IMR-90 (cell line): ENCODE measurements around the gene FAM20A. TPM values are rescaled to one million over a fixed set of nuclear protein-coding genes. Genes with fewer than 3 reads are reported as not detected.

ENCODE experiments used
- ATAC-seq: fragments of 200-7000 bp; cut with Tn5 transposase; 2 replicates; pipeline ENCODE4 v1.9.1; 2020; ENCODE audit warnings: low read depth, mild to moderate bottlenecking, moderate library complexity
- BruUV-seq: library from RNA; stranded (reverse); fragments of 400-500 nt; replicated peaks from 2 replicates; lab custom pipeline; 2021; lab: Mats Ljungman, UMichigan
- CTCF ChIA-PET: fragments of 300-600 bp; formaldehyde crosslinking; extraction: SDS; loops from one replicate; lab custom pipeline; 2021; ENCODE audit warnings: antibody characterized with exemption; lab: Yijun Ruan, JAX
- POLR2A ChIA-PET: fragments of 300-600 bp; sonication (Branson Sonifier 250); formaldehyde crosslinking; loops from one replicate; lab custom pipeline; 2022; ENCODE audit warnings: antibody characterized with exemption; ENCODE audit not compliant: unreplicated experiment; lab: Charles Lee
- DNase-seq: peaks from one replicate; pipeline ENCODE4 v3.0.0; 2013
- H2AFZ ChIP-seq: replicated peaks from 2 replicates; pipeline ENCODE3; 2013; ENCODE audit warnings: low read length, mild to moderate bottlenecking; ENCODE audit not compliant: poor library complexity
- H2AK5ac ChIP-seq: 2 replicates; pipeline ENCODE4 v1.6.1; 2013; ENCODE audit warnings: low read depth, low read length, inconsistent platforms
- H2AK9ac ChIP-seq: replicated peaks from 2 replicates; pipeline ENCODE3; 2013; ENCODE audit warnings: mild to moderate bottlenecking, low read depth, low read length, moderate library complexity; ENCODE audit not compliant: poor library complexity
- H2BK120ac ChIP-seq: 2 replicates; pipeline ENCODE4 v1.6.1; 2013; ENCODE audit warnings: low read depth, low read length, inconsistent platforms
- H2BK15ac ChIP-seq: 3 replicates; pipeline ENCODE4 v1.6.1; 2013; ENCODE audit warnings: low read depth, low read length, inconsistent platforms
- H2BK20ac ChIP-seq: 2 replicates; pipeline ENCODE4 v1.6.1; 2013; ENCODE audit warnings: low read depth, mild to moderate bottlenecking, inconsistent platforms, low read length, moderate library complexity
- H2BK5ac ChIP-seq: 2 replicates; pipeline ENCODE4 v1.6.1; 2013; ENCODE audit warnings: mild to moderate bottlenecking, low read depth, low read length, inconsistent platforms; ENCODE audit not compliant: poor library complexity, severe bottlenecking
- H3K14ac ChIP-seq: replicated peaks from 2 replicates; pipeline ENCODE4 v1.6.1; 2013; ENCODE audit warnings: low read depth, low read length, inconsistent platforms
- H3K18ac ChIP-seq: 2 replicates; pipeline ENCODE4 v1.6.1; 2013; ENCODE audit warnings: low read depth, low read length, control low read depth
- H3K23ac ChIP-seq: 2 replicates; pipeline ENCODE4 v1.6.1; 2013; ENCODE audit warnings: low read depth, low read length, inconsistent platforms
- H3K27ac ChIP-seq: 2 replicates; pipeline ENCODE4 v1.5.1; 2013; ENCODE audit warnings: mild to moderate bottlenecking, control low read depth, low read length; ENCODE audit not compliant: insufficient read depth
- H3K27me3 ChIP-seq: 2 replicates; pipeline ENCODE4 v1.6.1; 2013; ENCODE audit warnings: low read length; ENCODE audit not compliant: control insufficient read depth, insufficient read depth
- H3K36me3 ChIP-seq: 2 replicates; pipeline ENCODE4 v1.6.1; 2013; ENCODE audit warnings: low read length, mixed read lengths; ENCODE audit not compliant: control insufficient read depth, insufficient read depth
- H3K4ac ChIP-seq: 2 replicates; pipeline ENCODE4 v1.6.1; 2013; ENCODE audit warnings: low read depth, low read length, inconsistent platforms
- H3K4me1 ChIP-seq: 2 replicates; pipeline ENCODE4 v1.6.1; 2013; ENCODE audit warnings: low read length, mixed read lengths; ENCODE audit not compliant: control insufficient read depth, insufficient read depth
- H3K4me2 ChIP-seq: 2 replicates; pipeline ENCODE4 v1.6.1; 2013; ENCODE audit warnings: low read depth, mild to moderate bottlenecking, control low read depth, low read length, moderate library complexity
- H3K4me3 ChIP-seq: 2 replicates; pipeline ENCODE4 v1.5.1; 2013; ENCODE audit warnings: low read depth, mild to moderate bottlenecking, control low read depth, low read length, moderate library complexity; ENCODE audit not compliant: insufficient read depth
- H3K56ac ChIP-seq: 2 replicates; pipeline ENCODE4 v1.6.1; 2013; ENCODE audit warnings: low read length, inconsistent platforms; ENCODE audit not compliant: insufficient read depth; ENCODE audit errors: extremely low read depth
- H3K79me1 ChIP-seq, 2 experiments: 2 replicates each; pipeline ENCODE4 v1.6.1; 2013; ENCODE audit warnings: low read length in 2 of 2, inconsistent platforms in 1 of 2, low read depth in 1 of 2
- H3K9ac ChIP-seq: 2 replicates; pipeline ENCODE4 v1.6.1; 2013; ENCODE audit warnings: low read depth, low read length, control low read depth
- H3K9me1 ChIP-seq: 2 replicates; pipeline ENCODE4 v1.6.1; 2013; ENCODE audit warnings: low read length, inconsistent platforms; ENCODE audit not compliant: insufficient read depth
- H3K9me3 ChIP-seq: 2 replicates; pipeline ENCODE4 v1.6.1; 2013; ENCODE audit warnings: low read length; ENCODE audit not compliant: control insufficient read depth, insufficient read depth
- H4K20me1 ChIP-seq: 2 replicates; pipeline ENCODE4 v1.6.1; 2013; ENCODE audit warnings: low read length, inconsistent platforms; ENCODE audit not compliant: insufficient read depth
- H4K5ac ChIP-seq: 2 replicates; pipeline ENCODE4 v1.6.1; 2013; ENCODE audit warnings: mild to moderate bottlenecking, low read depth, low read length, control low read depth
- H4K8ac ChIP-seq, 2 experiments: 2 replicates each; pipeline ENCODE4 v1.6.1; 2013; ENCODE audit warnings: low read depth in 2 of 2, low read length in 2 of 2, control low read depth in 1 of 2, inconsistent platforms in 1 of 2
- H4K91ac ChIP-seq: 2 replicates; pipeline ENCODE4 v1.6.1; 2013; ENCODE audit warnings: low read depth, low read length, inconsistent platforms; ENCODE audit not compliant: insufficient read depth
- CHD1 ChIP-seq: IDR thresholded peaks from 2 replicates; pipeline ENCODE4 v1.6.1; 2012; ENCODE audit warnings: low read depth, low read length, improper control_type of control experiment
- POLR2A ChIP-seq: IDR thresholded peaks from 2 replicates; pipeline ENCODE4 v1.6.1; 2012; ENCODE audit warnings: mild to moderate bottlenecking, low read depth, low read length
- USF2 ChIP-seq: fragments of 150-350 bp; IDR thresholded peaks from 2 replicates; pipeline ENCODE4 v1.6.1; 2017; ENCODE audit warnings: mild to moderate bottlenecking, antibody characterized with exemption, low read length, low read depth
- WGBS, 2 experiments: methylation state at CpG; one replicate each; pipeline versions ENCODE4 v1.1.5 to v1.1.7; 2013; ENCODE audit warnings: missing lambda C conversion rate in 2 of 2; ENCODE audit not compliant: insufficient read length in 1 of 2; ENCODE audit errors: extremely low coverage in 2 of 2; 5-methylcytosine and 5-hydroxymethylcytosine counted together
- dilution Hi-C: fragments of 300-500 bp; cut with HindIII; formaldehyde crosslinking; loops from one replicate; pipeline ENCODE4 v1.14.3; 2018; ENCODE audit warnings: low sequenced_read_pairs; ENCODE audit not compliant: unreplicated experiment
- in situ Hi-C: fragments of 300-500 bp; cut with MboI; formaldehyde crosslinking; loops from 3 replicates; pipeline ENCODE4 v1.14.3; 2019; ENCODE audit warnings: low sequenced_read_pairs, inconsistent platforms, mixed read lengths
- intact Hi-C: fragments of 100-400 bp; cut with micrococcal nuclease; formaldehyde crosslinking; loops from 2 replicates; pipeline ENCODE4 v1.10.0; 2022
- polyA plus RNA-seq, 3 experiments: library from polyadenylated mRNA; depleted of rRNA; stranded (reverse); fragments of >200 nt; gene quantifications; 2 replicates each; pipeline ENCODE4 v1.2.3, GENCODE V29; 2012; ENCODE audit warnings: low replicate concordance in 1 of 3
- total RNA-seq: library from RNA; depleted of rRNA; stranded (reverse); fragments of >200 nt; gene quantifications from 2 replicates; pipeline ENCODE4 v1.2.3, GENCODE V29; 2012

FAM20A gene
- total and polyA plus RNA-seq, 2 of the 4 experiments (the other 2 are of a cell fraction), result not detected

GRCh38 chr17:68535922-68536321 is 65.2 kb downstream of the FAM20A start:
- H3K4me2 ChIP-seq, result no peak overlapping the region
- no peak overlapping the region for H2AK9ac ChIP-seq
- WGBS, 2 experiments, result 80% methylated on average over 1 of the region's 3 CpGs; no CpG with 5 or more reads in 1 of the 2 experiments
- no peak overlapping the region for H3K4me3 ChIP-seq
- no peaks in the 10 kb centered on the region; the same call in 1 of the 2 replicates for H3K9me1 ChIP-seq
- no TSS peak for BruUV-seq
- no peaks in the 10 kb centered on the region for H3K9me3 ChIP-seq
- H4K91ac ChIP-seq, result no peak overlapping the region
- TF ChIP-seq USF2 (no peak), POLR2A (no peak), CHD1 (no peak)
- in situ Hi-C loops, result loop anchor here (10.0 kb wide), 1 partner anchor 709 kb away; no protein-coding TSS in a partner anchor
- no peak for DNase-seq
- dilution Hi-C loops, result no loop called here
- H3K4ac ChIP-seq, result no peak overlapping the region
- no peak overlapping the region for H3K23ac ChIP-seq
- no peak for ATAC-seq
- no peak overlapping the region for H2BK20ac ChIP-seq
- H3K27ac ChIP-seq, result no peak overlapping the region
- no peak overlapping the region for H3K56ac ChIP-seq
- no peak overlapping the region for H2BK15ac ChIP-seq
- no peak overlapping the region for H3K18ac ChIP-seq
- H3K4me1 ChIP-seq, result no peaks in the 10 kb centered on the region
- no peaks in the 10 kb centered on the region for H4K20me1 ChIP-seq
- POLR2A ChIA-PET, result no interaction called here
- no peak overlapping the region for H2BK5ac ChIP-seq
- H3K79me1 ChIP-seq, result peaks cover 5 to 7% of the 10 kb centered on the region in 2 experiments; a peak in 2 of 4 replicates
- intact Hi-C loops, result no loop called here
- H3K14ac ChIP-seq, result no peak overlapping the region
- no peaks in the 10 kb centered on the region for H3K27me3 ChIP-seq
- CTCF ChIA-PET, result no interaction called here
- H3K36me3 ChIP-seq, result peaks cover 45% of the 10 kb centered on the region
- H2AFZ ChIP-seq, result no peak overlapping the region
- no peak overlapping the region for H4K8ac ChIP-seq
- H2AK5ac ChIP-seq, result no peak overlapping the region
- no peak overlapping the region for H3K9ac ChIP-seq
- no peak overlapping the region for H4K5ac ChIP-seq
- no peak overlapping the region for H2BK120ac ChIP-seq
